ENCODE measurements around the gene NCKAP5L.

DNA sequence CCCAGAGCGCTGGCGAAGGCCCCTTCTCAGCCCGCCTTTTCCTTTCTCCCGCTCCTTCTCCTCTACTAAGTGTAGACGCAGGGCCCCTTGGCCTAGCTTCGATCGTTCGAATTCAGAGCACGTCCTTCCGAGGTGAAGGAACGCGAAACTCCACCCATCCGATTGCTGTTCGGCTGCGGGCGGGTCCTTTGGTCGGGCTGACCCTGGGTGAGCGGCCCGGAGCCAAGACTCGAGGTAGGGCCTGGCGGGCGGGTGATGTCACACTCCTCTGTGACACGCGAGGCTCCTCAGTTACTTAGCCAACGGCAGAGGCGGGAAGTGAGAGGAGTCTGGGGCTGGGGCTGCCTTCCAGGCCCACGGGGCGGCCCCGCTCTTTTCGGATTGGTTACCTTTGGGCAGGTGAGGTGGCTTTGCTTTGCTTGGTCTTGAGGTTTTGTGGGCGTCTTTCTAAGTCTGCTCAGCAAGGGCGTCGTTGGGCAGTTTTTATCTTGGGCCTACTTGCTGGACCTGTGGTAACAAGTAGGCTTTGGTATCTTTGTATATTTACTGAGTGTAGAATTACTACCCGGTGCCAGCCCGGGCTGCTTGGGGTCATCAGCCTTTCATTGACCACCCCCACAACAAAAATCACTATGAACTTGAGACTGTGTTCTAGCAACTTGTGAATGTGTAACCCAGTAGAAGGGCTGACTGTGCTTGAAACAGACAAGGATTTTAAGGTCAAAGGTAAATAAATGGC is 86.2 kb downstream of the NCKAP5L start:
- TF ChIP-seq, protein P1, sequence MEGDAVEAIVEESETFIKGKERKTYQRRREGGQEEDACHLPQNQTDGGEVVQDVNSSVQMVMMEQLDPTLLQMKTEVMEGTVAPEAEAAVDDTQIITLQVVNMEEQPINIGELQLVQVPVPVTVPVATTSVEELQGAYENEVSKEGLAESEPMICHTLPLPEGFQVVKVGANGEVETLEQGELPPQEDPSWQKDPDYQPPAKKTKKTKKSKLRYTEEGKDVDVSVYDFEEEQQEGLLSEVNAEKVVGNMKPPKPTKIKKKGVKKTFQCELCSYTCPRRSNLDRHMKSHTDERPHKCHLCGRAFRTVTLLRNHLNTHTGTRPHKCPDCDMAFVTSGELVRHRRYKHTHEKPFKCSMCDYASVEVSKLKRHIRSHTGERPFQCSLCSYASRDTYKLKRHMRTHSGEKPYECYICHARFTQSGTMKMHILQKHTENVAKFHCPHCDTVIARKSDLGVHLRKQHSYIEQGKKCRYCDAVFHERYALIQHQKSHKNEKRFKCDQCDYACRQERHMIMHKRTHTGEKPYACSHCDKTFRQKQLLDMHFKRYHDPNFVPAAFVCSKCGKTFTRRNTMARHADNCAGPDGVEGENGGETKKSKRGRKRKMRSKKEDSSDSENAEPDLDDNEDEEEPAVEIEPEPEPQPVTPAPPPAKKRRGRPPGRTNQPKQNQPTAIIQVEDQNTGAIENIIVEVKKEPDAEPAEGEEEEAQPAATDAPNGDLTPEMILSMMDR (conservative IDR thresholded peaks at IDR 0.05; ENCODE audit: low read length): no peak
- no peak for TF ChIP-seq EZH2phosphoT487 (IDR thresholded peaks at IDR 0.05; ENCODE audit: borderline replicate concordance)
